B cell (primary cell): ENCODE measurements around the gene DNAH8. TPM values are rescaled to one million over a fixed set of nuclear protein-coding genes. Genes with fewer than 3 reads are reported as not detected.

Experiments
- ATAC-seq: fragments of 200-7000 bp; cut with Tn5 transposase; one replicate; pipeline ENCODE4 v1.10.0; 2021; ENCODE audit warnings: low read depth, mild to moderate bottlenecking, moderate number of reproducible peaks, moderate library complexity
- CTCF ChIA-PET: fragments of 350-600 bp; sonication (Branson Sonifier 250); formaldehyde crosslinking; loops from one replicate; lab custom pipeline; 2021; ENCODE audit warnings: antibody characterized with exemption, inconsistent platforms; lab: Charles Lee
- POLR2A ChIA-PET: fragments of 350-600 bp; sonication (Branson Sonifier 250); formaldehyde crosslinking; loops from one replicate; lab custom pipeline; 2021; ENCODE audit warnings: antibody characterized with exemption; lab: Charles Lee
- DNase-seq: peaks from one replicate; pipeline ENCODE4 v3.0.0; 2013
- H2AFZ ChIP-seq: 2 replicates; pipeline ENCODE4 v1.6.1; 2012; ENCODE audit warnings: mild to moderate bottlenecking, low read depth, low read length; ENCODE audit not compliant: insufficient read depth, poor library complexity, severe bottlenecking
- H3K27ac ChIP-seq, 2 donors: 1 replicate in 1 of 2; 2 replicates in 1 of 2; pipeline ENCODE4 v1.5.1; 2012 to 2013; ENCODE audit warnings: low read length in 2 of 2, mild to moderate bottlenecking in 2 of 2, moderate library complexity in 1 of 2
- H3K27me3 ChIP-seq, 4 experiments: fragments of 200-600 bp in 1 of 4; sonication (generic) in 1 of 4; replicated peaks in 1 of 4; 1 replicate in 2 of 4; 2 replicates in 2 of 4; pipeline versions ENCODE4 v1.6.1 to v1.7.0; 2013 to 2016; ENCODE audit warnings: low read length in 3 of 4, mild to moderate bottlenecking in 2 of 4, mixed read lengths in 1 of 4, moderate library complexity in 1 of 4; ENCODE audit not compliant: insufficient read depth in 4 of 4, control insufficient read depth in 3 of 4; ENCODE audit errors: control extremely low read depth in 1 of 4
- H3K36me3 ChIP-seq, 2 experiments: replicated peaks in 1 of 2; 1 replicate in 1 of 2; 2 replicates in 1 of 2; pipeline versions ENCODE4 v1.6.1 to v1.7.1; 2013; ENCODE audit warnings: low read length in 1 of 2; ENCODE audit not compliant: insufficient read depth in 2 of 2, control insufficient read depth in 1 of 2; ENCODE audit errors: control extremely low read depth in 1 of 2, extremely low read depth in 1 of 2
- H3K4me1 ChIP-seq, 2 donors: fragments of 200-600 bp in 1 of 2; sonication (generic) in 1 of 2; 1 replicate in 1 of 2; 2 replicates in 1 of 2; pipeline versions ENCODE4 v1.5.1 to v1.6.1; 2013 to 2017; ENCODE audit warnings: low read length in 2 of 2; ENCODE audit not compliant: control insufficient read depth in 2 of 2, insufficient read depth in 2 of 2
- H3K4me2 ChIP-seq: replicated peaks from 2 replicates; pipeline ENCODE3; 2012; ENCODE audit warnings: mild to moderate bottlenecking, low read depth, low read length; ENCODE audit not compliant: poor library complexity, severe bottlenecking
- H3K4me3 ChIP-seq, 5 experiments: fragments of 200-600 bp in 1 of 5; sonication (generic) in 1 of 5; 1 replicate in 3 of 5; 2 replicates in 2 of 5; pipeline versions ENCODE4 v1.5.1 to v1.7.0; 2011 to 2016; ENCODE audit warnings: low read length in 4 of 5, mild to moderate bottlenecking in 4 of 5, low read depth in 2 of 5, control low read depth in 1 of 5, moderate library complexity in 1 of 5; ENCODE audit not compliant: insufficient read depth in 1 of 5; ENCODE audit errors: control extremely low read depth in 1 of 5, extremely low read depth in 1 of 5
- H3K79me2 ChIP-seq: fragments of 200-600 bp; sonication (generic); one replicate; pipeline ENCODE4 v1.6.0; 2016; ENCODE audit warnings: low read length; ENCODE audit not compliant: control insufficient read depth, insufficient read depth
- H3K9ac ChIP-seq: fragments of 200-600 bp; sonication (generic); 2 replicates; pipeline ENCODE4 v1.6.1; 2017; ENCODE audit warnings: mild to moderate bottlenecking, low read length, moderate library complexity
- H3K9me3 ChIP-seq, 3 donors: one replicate each; pipeline versions ENCODE4 v1.6.1 to v1.7.1; 2013; ENCODE audit warnings: low read length in 2 of 3; ENCODE audit not compliant: control insufficient read depth in 2 of 3, insufficient read depth in 1 of 3; ENCODE audit errors: control extremely low read depth in 1 of 3
- H4K20me1 ChIP-seq: 2 replicates; pipeline ENCODE4 v1.6.0; 2012; ENCODE audit warnings: mild to moderate bottlenecking, low read length; ENCODE audit not compliant: insufficient read depth, control insufficient read depth, poor library complexity, severe bottlenecking
- H3K27ac Mint-ChIP-seq: one replicate; pipeline ENCODE4 v1.8.0; 2021; ENCODE audit warnings: mixed read lengths
- H3K27me3 Mint-ChIP-seq: one replicate; pipeline ENCODE4 v1.8.0; 2021; ENCODE audit warnings: mixed read lengths
- H3K4me1 Mint-ChIP-seq: one replicate; pipeline ENCODE4 v1.8.0; 2021; ENCODE audit warnings: mixed read lengths
- H3K4me3 Mint-ChIP-seq: one replicate; pipeline ENCODE4 v1.8.0; 2021; ENCODE audit warnings: mixed read lengths
- H3K9me3 Mint-ChIP-seq: one replicate; pipeline ENCODE4 v1.8.0; 2022; ENCODE audit warnings: mixed read lengths; ENCODE audit not compliant: insufficient read depth
- CTCF ChIP-seq: fragments of 200-600 bp; IDR thresholded peaks from one replicate; pipeline ENCODE4 v1.8.0; 2022; ENCODE audit warnings: antibody characterized with exemption, mild to moderate bottlenecking
- EZH2 ChIP-seq: IDR thresholded peaks from 2 replicates; pipeline ENCODE4 v1.6.1; 2012; ENCODE audit warnings: borderline replicate concordance, low read depth, mild to moderate bottlenecking, moderate library complexity, low read length; ENCODE audit not compliant: insufficient read depth, poor library complexity, severe bottlenecking
- WGBS: methylation state at CpG from one replicate; pipeline ENCODE4 v1.1.5; 2013; ENCODE audit warnings: missing lambda C conversion rate; ENCODE audit not compliant: insufficient coverage; 5-methylcytosine and 5-hydroxymethylcytosine counted together
- intact Hi-C: fragments of 100-400 bp; cut with micrococcal nuclease; formaldehyde crosslinking; loops from one replicate; pipeline ENCODE4 v1.10.0; 2022
- polyA plus RNA-seq: library from polyadenylated mRNA; depleted of rRNA; stranded (reverse); fragments of >200 nt; gene quantifications from 2 replicates; pipeline ENCODE4 v1.2.3, GENCODE V29; 2012
- total RNA-seq, 2 donors: library from RNA; stranded (reverse); fragments of 120-200 nt in 1 of 2; gene quantifications; 1 replicate in 1 of 2; 2 replicates in 1 of 2; pipeline versions ENCODE4 v1.2.3 to v1.2.4, GENCODE V29; 2013 to 2022

Gene DNAH8
- total and polyA plus RNA-seq, 2 donors (not counting 1 experiment from before 2014, with no cell fraction given): 0.69 to 1.1 TPM

DNA sequence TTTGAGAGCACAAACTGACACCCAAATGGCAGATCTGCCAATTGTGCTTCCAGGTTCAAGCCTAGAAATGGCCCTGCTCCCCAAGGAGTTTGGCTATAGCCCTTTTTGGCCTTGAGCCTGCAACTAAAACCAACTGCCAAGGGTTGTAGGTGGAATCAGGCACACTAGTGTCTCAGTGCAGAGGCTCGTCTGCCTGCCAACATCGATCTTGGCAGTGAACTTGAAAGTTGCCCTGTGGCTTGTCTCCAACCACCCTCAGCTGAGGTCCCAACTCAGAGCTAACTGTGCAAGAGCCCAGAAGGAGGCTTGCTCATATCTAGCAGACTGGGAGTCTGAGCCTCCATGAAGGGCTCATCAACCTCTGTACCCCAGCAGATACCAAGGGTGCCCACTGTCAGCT lies 240.8 kb downstream of the DNAH8 start:
- 100% methylated on average over 2 of the region's 2 CpGs for WGBS
- no peaks in the 10 kb centered on the region for H4K20me1 ChIP-seq
- CTCF ChIA-PET: no interaction called here
- no peak overlapping the region for H3K4me3 Mint-ChIP-seq
- H3K27ac ChIP-seq: no peak overlapping the region
- intact Hi-C loops: no loop called here
- no peak for TF ChIP-seq CTCF
- TF ChIP-seq EZH2: no peak
- H3K4me3 ChIP-seq: no peak overlapping the region
- no peak overlapping the region for H3K9ac ChIP-seq
- no peak overlapping the region for H3K4me2 ChIP-seq
- DNase-seq (no peak), ATAC-seq (no peak)
- no peaks in the 10 kb centered on the region for H3K4me1 ChIP-seq
- no peaks in the 10 kb centered on the region for H3K4me1 Mint-ChIP-seq
- peaks cover 0 to 9% (median 7%) of the 10 kb centered on the region in 4 experiments for H3K27me3 ChIP-seq
- no peak overlapping the region for H2AFZ ChIP-seq
- peaks cover 2 to 13% (median 11%) of the 10 kb centered on the region in 3 donors for H3K9me3 ChIP-seq
- peaks cover 2% of the 10 kb centered on the region for H3K9me3 Mint-ChIP-seq
- no peaks in the 10 kb centered on the region for H3K36me3 ChIP-seq
- POLR2A ChIA-PET: no interaction called here
- H3K79me2 ChIP-seq: no peaks in the 10 kb centered on the region
- peaks cover 7% of the 10 kb centered on the region for H3K27me3 Mint-ChIP-seq
- no peak overlapping the region for H3K27ac Mint-ChIP-seq

DNA sequence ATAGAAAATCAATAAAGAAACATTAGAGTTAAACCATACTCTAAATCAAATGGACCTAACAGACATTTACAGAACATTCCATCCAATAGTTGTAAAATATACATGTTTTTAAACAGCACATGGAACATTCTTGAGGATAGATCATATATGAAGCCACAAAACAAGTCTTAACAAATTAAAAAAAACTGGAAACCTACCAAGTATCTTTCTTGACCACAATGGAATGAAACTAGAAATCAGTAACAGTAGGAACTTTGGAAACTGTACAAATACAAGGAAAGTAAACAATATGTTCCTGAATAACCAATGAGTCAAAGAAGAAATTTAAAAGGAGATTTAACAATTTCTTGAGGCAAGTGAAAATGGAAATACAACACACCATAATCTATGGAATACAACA lies 242.3 kb downstream of the DNAH8 start:
- ATAC-seq (no peak), DNase-seq (no peak)
- H3K27me3 ChIP-seq: peaks cover 0 to 9% (median 3%) of the 10 kb centered on the region in 4 experiments
- Mint-ChIP-seq H3K27ac (no peak overlapping the region), H3K4me1 (no peaks in the 10 kb centered on the region), H3K27me3 (peaks cover 6% of the 10 kb centered on the region), H3K9me3 (peaks cover 2% of the 10 kb centered on the region), H3K4me3 (no peak overlapping the region)
- no peaks in the 10 kb centered on the region for H3K79me2 ChIP-seq
- no peaks in the 10 kb centered on the region for H4K20me1 ChIP-seq
- intact Hi-C loops: no loop called here
- H3K9me3 ChIP-seq: peaks cover 2 to 13% (median 11%) of the 10 kb centered on the region in 3 donors
- H3K27ac ChIP-seq: no peak overlapping the region
- H2AFZ ChIP-seq: no peak overlapping the region
- no peaks in the 10 kb centered on the region for H3K4me1 ChIP-seq
- POLR2A ChIA-PET: no interaction called here
- no peak overlapping the region for H3K4me2 ChIP-seq
- H3K9ac ChIP-seq: no peak overlapping the region
- H3K4me3 ChIP-seq: no peak overlapping the region
- TF ChIP-seq EZH2: no peak
- no peak for TF ChIP-seq CTCF
- no peaks in the 10 kb centered on the region for H3K36me3 ChIP-seq
- CTCF ChIA-PET: no interaction called here
